ENCODE results near the gene LIPC. TPM values are rescaled to one million over a fixed set of nuclear protein-coding genes. Genes with fewer than 3 reads are reported as not detected.

LIPC gene
- total RNA-seq, 6 experiments from 2014 or later: 31.1 to 213 (median 86.1) TPM

DNA sequence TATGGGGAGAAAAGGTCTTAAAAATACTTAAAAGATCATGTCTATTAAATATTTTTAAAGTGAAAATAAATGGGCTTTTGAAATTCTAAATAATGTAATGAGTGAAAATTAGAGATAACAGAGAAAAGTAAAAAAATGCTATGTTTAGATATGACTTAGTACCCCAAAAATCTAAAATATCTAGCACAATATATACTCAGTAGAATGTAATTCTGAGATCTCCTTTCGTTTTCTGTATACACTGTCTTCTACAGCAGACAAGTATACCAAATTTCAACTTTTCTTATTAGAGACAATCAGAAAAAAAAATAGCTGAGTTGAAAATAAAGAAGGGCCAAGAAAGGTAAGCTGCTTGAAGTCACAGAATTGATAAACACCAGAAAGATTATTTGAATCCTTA lies 176.9 kb downstream of the LIPC start:
- peaks cover 0 to 6% (median 2%) of the 10 kb centered on the region in 4 donors for H3K4me1 ChIP-seq
- H3K27me3 ChIP-seq: no peaks in the 10 kb centered on the region
- no peaks in the 10 kb centered on the region for H3K36me3 ChIP-seq
- no peak overlapping the region for H3K27ac ChIP-seq
- intact Hi-C loops (cut with DNase I): no loop called here
- ATAC-seq (no peak), DNase-seq (no peak)
- no peak overlapping the region for H3K4me3 ChIP-seq
- H3K9me3 ChIP-seq: no peaks in the 10 kb centered on the region
- WGBS (ENCODE audit: insufficient coverage, low coverage, low lambda C conversion rate, missing lambda C conversion rate): 76% methylated on average over 1 of the region's 1 CpG
- TF ChIP-seq, protein P1, sequence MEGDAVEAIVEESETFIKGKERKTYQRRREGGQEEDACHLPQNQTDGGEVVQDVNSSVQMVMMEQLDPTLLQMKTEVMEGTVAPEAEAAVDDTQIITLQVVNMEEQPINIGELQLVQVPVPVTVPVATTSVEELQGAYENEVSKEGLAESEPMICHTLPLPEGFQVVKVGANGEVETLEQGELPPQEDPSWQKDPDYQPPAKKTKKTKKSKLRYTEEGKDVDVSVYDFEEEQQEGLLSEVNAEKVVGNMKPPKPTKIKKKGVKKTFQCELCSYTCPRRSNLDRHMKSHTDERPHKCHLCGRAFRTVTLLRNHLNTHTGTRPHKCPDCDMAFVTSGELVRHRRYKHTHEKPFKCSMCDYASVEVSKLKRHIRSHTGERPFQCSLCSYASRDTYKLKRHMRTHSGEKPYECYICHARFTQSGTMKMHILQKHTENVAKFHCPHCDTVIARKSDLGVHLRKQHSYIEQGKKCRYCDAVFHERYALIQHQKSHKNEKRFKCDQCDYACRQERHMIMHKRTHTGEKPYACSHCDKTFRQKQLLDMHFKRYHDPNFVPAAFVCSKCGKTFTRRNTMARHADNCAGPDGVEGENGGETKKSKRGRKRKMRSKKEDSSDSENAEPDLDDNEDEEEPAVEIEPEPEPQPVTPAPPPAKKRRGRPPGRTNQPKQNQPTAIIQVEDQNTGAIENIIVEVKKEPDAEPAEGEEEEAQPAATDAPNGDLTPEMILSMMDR (IDR thresholded peaks at IDR 0.05): no peak
- TF ChIP-seq POLR2A (IDR thresholded peaks at IDR 0.05): no peak

DNA sequence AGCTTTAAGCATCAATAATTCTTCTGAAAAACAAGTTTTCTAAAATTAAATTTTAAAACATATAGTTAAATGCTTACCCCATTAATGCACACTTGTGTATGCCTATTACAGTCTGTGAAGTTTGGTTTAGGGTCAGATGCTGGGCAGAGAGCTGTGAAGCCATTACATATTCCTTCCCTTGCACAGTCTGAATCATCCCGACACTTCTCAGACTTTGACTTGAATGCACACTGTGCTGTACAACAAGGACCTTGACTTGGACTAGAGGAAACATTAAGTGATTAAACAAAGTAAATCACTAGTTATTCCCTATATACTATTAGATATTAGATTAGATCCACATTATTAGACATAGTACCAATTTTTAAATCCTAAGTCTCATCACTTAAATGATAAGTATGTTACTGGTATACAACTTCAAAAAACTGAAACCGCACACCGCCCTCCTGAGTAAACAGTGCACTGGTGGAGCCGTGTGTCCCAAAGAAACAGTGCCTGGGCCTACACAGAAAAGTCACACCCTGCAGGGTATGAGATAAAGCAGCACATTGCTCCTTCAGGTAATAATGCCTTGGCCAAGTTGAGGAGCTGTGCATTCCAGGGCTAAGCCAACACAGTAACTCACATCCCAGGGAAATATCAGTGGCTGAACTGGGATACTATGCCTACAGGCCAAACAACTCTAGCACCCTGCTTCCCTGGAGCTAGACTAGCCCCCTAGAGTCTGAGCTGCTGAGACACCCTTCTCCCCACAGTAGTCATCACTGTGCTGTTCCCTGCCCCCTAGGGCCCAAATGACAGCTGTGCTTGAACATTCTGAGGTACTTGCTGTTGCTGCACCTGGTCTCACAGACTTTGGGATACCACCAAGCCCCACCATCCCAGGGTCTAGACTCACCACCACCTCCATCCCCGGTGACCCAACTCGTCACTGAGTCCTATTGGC lies 180.2 kb downstream of the LIPC start:
- DNase-seq (no peak), ATAC-seq (no peak)
- 100% methylated on average over 6 of the region's 6 CpGs for WGBS (ENCODE audit: insufficient coverage, low coverage, low lambda C conversion rate, missing lambda C conversion rate)
- no peak for TF ChIP-seq POLR2A (IDR thresholded peaks at IDR 0.05)
- TF ChIP-seq, protein P1 (IDR thresholded peaks at IDR 0.05): no peak
- Histone ChIP-seq H3K27ac (no peak overlapping the region), H3K27me3 (no peaks in the 10 kb centered on the region), H3K4me1 (no peaks in the 10 kb centered on the region), H3K9me3 (peaks cover 0 to 4% (median 0%) of the 10 kb centered on the region in 4 donors), H3K36me3 (no peaks in the 10 kb centered on the region), H3K4me3 (no peak overlapping the region)
- intact Hi-C loops (cut with DNase I): no loop called here

DNA sequence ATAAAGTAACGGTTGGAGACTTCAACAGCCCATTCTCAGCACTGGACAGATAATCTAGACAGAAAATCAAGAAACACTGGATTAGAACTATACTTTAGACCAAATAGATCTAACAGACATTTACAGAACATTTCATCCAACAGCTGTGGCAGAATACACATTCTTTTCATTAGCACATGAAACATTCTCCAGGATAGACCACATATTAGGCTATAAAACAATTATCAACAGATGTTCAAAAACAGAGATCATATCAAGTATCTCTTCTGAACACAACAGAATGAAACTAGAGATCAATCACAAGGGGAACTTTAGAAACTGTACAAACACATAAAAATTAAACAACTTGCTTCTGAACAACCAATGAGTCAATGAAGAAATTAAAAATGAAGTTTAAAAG lies 184.4 kb downstream of the LIPC start:
- Histone ChIP-seq H3K27ac (no peak overlapping the region), H3K27me3 (no peaks in the 10 kb centered on the region), H3K4me1 (peaks cover 0 to 6% (median 3%) of the 10 kb centered on the region in 4 donors), H3K4me3 (no peak overlapping the region), H3K36me3 (no peaks in the 10 kb centered on the region), H3K9me3 (peaks cover 0 to 4% (median 0%) of the 10 kb centered on the region in 4 donors)
- no peak for ATAC-seq
- DNase-seq: no peak
- WGBS (ENCODE audit: insufficient coverage, low coverage, low lambda C conversion rate, missing lambda C conversion rate): 100% methylated on average over 1 of the region's 1 CpG
- TF ChIP-seq POLR2A (IDR thresholded peaks at IDR 0.05): no peak
- TF ChIP-seq, protein P1 (IDR thresholded peaks at IDR 0.05): no peak
- intact Hi-C loops (cut with DNase I): no loop called here

Small RNA genes lying within 50 kb of the gene (small RNA-seq; reads per million reads assigned to genes)
- 0 reads per million in 2 experiments for gene AC084781.2
